Measurements from ENCODE around the gene HIGD2B.

DNA sequence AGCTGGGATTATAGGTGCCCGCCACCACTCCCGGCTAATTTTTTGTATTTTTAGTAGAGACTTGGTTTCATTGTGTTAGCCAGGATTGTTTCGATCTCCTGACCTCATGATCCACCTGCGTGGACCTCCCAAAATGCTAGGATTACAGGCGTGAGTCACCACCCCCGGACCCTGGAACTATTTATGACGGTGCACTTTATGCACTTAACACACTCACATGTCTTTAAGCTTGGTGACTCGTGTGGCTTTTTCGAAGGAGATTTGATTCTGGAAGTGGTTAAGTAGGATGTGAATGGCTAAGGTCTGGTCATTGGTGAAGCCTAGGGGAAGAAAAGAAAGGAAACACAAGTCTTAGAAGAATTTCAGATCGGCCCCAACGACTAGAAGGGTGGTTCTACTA lies 20.3 kb upstream of the HIGD2B start:
- TF ChIP-seq EZH2 (IDR thresholded peaks at IDR 0.05; ENCODE audit: borderline replicate concordance, low read depth, low read length, severe bottlenecking) (no peak), CTCF (IDR thresholded peaks at IDR 0.05; ENCODE audit: borderline replicate concordance, extremely low read depth, low read length, poor library complexity, severe bottlenecking) (no peak)
